ENCODE measurements around the gene BNIP3. TPM values are rescaled to one million over a fixed set of nuclear protein-coding genes. Genes with fewer than 3 reads are reported as not detected.
A peak's percentile ranks its signal among the peaks of the same experiment; 100 is the strongest.

The BNIP3 gene
- total and polyA plus RNA-seq, 2 experiments from 2014 or later: 82.4 to 112 TPM

DNA sequence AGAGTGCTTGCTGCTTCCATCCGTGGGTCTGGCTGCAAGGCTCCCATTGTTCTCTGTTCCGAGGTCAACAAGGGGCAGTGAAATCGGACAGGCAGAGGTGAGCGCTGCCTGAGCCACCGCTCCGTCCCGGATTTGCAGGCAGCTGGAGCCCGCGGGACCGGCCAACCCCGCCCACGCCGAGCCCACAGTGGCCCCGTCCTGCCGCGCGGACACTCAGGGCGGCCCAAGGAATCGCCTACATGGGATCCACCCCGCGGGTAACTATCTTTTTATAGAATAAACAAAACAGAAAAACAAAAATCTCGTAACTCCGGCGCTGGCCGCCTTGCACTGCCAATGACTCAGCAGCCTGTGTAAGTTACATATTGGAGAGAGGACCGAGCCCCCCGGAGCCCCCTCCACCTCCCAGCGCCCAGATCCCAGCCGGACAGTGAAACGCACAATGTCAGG lies 1.9 kb downstream of the BNIP3 start:
- Histone ChIP-seq H3K9me2 (replicated peaks; ENCODE audit: insufficient read depth) (no peaks in the 10 kb centered on the region), H3K36me3 (replicated peaks; ENCODE audit: insufficient read depth, low read depth) (no peaks in the 10 kb centered on the region), H3K27me3 (no peaks in the 10 kb centered on the region), H3K27ac (no peak overlapping the region), H2AFZ (no peak overlapping the region), H3K4me1 (ENCODE audit: insufficient read depth) (peaks cover 4% of the 10 kb centered on the region), H3K4me2 (peak overlapping the region; percentile 81), H3K79me2 (peaks cover 57% of the 10 kb centered on the region), H4K20me1 (ENCODE audit: insufficient read depth, poor library complexity, severe bottlenecking) (peaks cover 52% of the 10 kb centered on the region), H3K9me3 (ENCODE audit: low read depth) (no peaks in the 10 kb centered on the region), H3K4me3 (no peak overlapping the region)
- 22% methylated on average over 30 of the region's 30 CpGs for WGBS (ENCODE audit: low lambda C conversion rate, missing lambda C conversion rate)
- TF ChIP-seq EZH2 (IDR thresholded peaks at IDR 0.05; ENCODE audit: borderline replicate concordance) (no peak), EZH2phosphoT487 (IDR thresholded peaks at IDR 0.05; ENCODE audit: low read depth, severe bottlenecking, unreplicated experiment) (no peak)
- TF ChIP-seq, protein P1, sequence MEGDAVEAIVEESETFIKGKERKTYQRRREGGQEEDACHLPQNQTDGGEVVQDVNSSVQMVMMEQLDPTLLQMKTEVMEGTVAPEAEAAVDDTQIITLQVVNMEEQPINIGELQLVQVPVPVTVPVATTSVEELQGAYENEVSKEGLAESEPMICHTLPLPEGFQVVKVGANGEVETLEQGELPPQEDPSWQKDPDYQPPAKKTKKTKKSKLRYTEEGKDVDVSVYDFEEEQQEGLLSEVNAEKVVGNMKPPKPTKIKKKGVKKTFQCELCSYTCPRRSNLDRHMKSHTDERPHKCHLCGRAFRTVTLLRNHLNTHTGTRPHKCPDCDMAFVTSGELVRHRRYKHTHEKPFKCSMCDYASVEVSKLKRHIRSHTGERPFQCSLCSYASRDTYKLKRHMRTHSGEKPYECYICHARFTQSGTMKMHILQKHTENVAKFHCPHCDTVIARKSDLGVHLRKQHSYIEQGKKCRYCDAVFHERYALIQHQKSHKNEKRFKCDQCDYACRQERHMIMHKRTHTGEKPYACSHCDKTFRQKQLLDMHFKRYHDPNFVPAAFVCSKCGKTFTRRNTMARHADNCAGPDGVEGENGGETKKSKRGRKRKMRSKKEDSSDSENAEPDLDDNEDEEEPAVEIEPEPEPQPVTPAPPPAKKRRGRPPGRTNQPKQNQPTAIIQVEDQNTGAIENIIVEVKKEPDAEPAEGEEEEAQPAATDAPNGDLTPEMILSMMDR (IDR thresholded peaks at IDR 0.05; ENCODE audit: poor library complexity): no peak
- DNase-seq (ENCODE audit: low spot score): peak; percentile 36

DNA sequence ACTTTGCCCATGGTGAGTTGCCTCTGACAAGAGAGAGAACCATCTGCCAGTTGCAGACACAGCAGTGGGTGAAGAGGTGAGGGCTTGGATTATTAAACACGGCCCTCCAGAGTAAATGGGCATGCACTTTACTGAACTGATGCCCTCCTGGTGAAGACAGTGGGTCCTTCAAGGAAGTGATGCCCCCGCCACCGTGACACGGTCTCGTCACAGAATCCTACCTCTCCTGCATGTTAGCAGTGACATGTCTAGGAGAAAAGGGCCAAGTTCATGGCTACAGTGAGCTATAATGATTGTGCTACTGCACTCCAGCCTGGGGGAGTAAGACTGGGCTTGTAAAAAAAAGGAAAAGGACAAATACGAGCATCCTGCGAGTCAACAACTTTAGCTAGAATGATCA lies 2.4 kb downstream of the BNIP3 start:
- 72% methylated on average over 7 of the region's 7 CpGs for WGBS (ENCODE audit: low lambda C conversion rate, missing lambda C conversion rate)
- no peaks in the 10 kb centered on the region for H3K9me2 ChIP-seq (replicated peaks; ENCODE audit: insufficient read depth)
- peaks cover 58% of the 10 kb centered on the region for H4K20me1 ChIP-seq (ENCODE audit: insufficient read depth, poor library complexity, severe bottlenecking)
- H3K36me3 ChIP-seq (replicated peaks; ENCODE audit: insufficient read depth, low read depth): no peaks in the 10 kb centered on the region
- H3K27ac ChIP-seq: no peak overlapping the region
- no peaks in the 10 kb centered on the region for H3K9me3 ChIP-seq (ENCODE audit: low read depth)
- H3K4me1 ChIP-seq (ENCODE audit: insufficient read depth): peaks cover 4% of the 10 kb centered on the region
- no peak overlapping the region for H3K4me3 ChIP-seq
- H3K27me3 ChIP-seq: no peaks in the 10 kb centered on the region
- peak overlapping the region; percentile 81 for H3K4me2 ChIP-seq
- H3K79me2 ChIP-seq: peaks cover 62% of the 10 kb centered on the region
- no peak for DNase-seq (ENCODE audit: low spot score)
- TF ChIP-seq EZH2 (IDR thresholded peaks at IDR 0.05; ENCODE audit: borderline replicate concordance) (no peak), EZH2phosphoT487 (IDR thresholded peaks at IDR 0.05; ENCODE audit: low read depth, severe bottlenecking, unreplicated experiment) (no peak)
- TF ChIP-seq, protein P1 (IDR thresholded peaks at IDR 0.05; ENCODE audit: poor library complexity): no peak
- H2AFZ ChIP-seq: no peak overlapping the region

DNA sequence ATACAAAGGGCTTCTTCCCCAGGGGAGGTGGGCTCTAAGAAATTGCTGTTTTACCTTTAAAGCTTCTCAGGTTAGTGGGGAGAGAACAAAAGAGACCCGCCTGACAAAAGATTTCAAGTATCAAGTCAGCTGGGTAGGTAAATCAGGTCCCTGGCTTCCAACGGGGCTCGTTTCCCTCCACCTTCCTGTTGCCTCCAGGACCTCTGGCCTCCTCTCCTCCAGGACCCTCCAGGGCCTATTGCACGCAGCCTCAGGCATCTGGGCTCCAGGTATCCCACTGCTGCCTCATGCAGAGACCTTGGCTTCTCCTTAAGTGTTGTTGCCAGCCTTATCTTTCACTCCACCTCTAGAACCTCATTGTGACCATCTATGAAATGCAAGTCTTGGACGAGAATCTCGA lies 2.9 kb downstream of the BNIP3 start:
- H3K9me3 ChIP-seq (ENCODE audit: low read depth): no peaks in the 10 kb centered on the region
- H4K20me1 ChIP-seq (ENCODE audit: insufficient read depth, poor library complexity, severe bottlenecking): peaks cover 62% of the 10 kb centered on the region
- 81% methylated on average over 6 of the region's 6 CpGs for WGBS (ENCODE audit: low lambda C conversion rate, missing lambda C conversion rate)
- H3K4me1 ChIP-seq (ENCODE audit: insufficient read depth): peaks cover 4% of the 10 kb centered on the region
- no peak overlapping the region for H3K4me3 ChIP-seq
- H3K27ac ChIP-seq: peak overlapping the region; percentile 57
- peaks cover 67% of the 10 kb centered on the region for H3K79me2 ChIP-seq
- peak overlapping the region; percentile 81 for H3K4me2 ChIP-seq
- no peaks in the 10 kb centered on the region for H3K36me3 ChIP-seq (replicated peaks; ENCODE audit: insufficient read depth, low read depth)
- TF ChIP-seq, protein P1 (IDR thresholded peaks at IDR 0.05; ENCODE audit: poor library complexity): no peak
- TF ChIP-seq EZH2phosphoT487 (IDR thresholded peaks at IDR 0.05; ENCODE audit: low read depth, severe bottlenecking, unreplicated experiment) (no peak), EZH2 (IDR thresholded peaks at IDR 0.05; ENCODE audit: borderline replicate concordance) (no peak)
- no peak overlapping the region for H2AFZ ChIP-seq
- H3K9me2 ChIP-seq (replicated peaks; ENCODE audit: insufficient read depth): no peaks in the 10 kb centered on the region
- DNase-seq (ENCODE audit: low spot score): no peak
- no peaks in the 10 kb centered on the region for H3K27me3 ChIP-seq

Measured in hepatocyte (in vitro differentiated cells).